ENCODE data around the gene VASP.

Gene VASP

DNA sequence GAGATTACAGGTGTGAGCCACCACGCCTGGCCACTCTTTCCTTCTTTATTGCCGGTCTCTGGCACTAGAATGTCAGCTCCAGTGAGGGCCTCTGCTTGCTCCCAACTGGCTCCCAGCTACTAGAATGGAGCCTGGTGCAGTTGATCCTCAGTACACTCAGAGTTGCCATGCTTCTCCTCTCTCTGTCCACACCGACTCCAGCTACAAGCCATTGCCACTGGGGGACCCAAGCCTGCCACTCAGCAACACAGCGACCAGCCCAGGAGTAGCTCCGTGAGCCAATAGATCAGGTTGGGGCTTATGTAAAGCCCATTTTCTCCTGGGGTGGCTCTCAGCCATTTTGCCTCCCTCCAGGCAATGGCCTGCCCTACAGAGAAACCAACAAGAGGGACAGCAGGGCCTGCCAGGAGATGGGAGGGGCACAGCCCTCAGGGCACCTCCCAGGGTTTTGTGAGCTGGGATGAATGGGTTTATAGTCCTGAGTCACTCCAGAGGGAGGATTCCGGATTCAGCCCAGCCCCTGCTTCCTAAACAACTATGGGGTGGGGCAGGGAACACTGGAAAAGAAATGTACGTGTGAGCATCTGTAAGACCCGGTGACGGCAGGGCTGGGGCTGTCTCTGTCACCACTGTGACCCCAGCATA lies 40.8 kb downstream of the VASP start:
- no peaks in the 10 kb centered on the region for H3K27me3 ChIP-seq (ENCODE audit: insufficient read depth, insufficient read length)
- H3K4me3 ChIP-seq (ENCODE audit: insufficient read length, low read depth): no peak overlapping the region
- H3K9me3 ChIP-seq (ENCODE audit: insufficient read depth, low read length): peaks cover 7% of the 10 kb centered on the region; the same call in 1 of the 2 replicates
- TF ChIP-seq SUZ12 (IDR thresholded peaks at IDR 0.05; ENCODE audit: extremely low read depth, insufficient read depth, insufficient read length) (no peak), YY1 (IDR thresholded peaks at IDR 0.05; ENCODE audit: insufficient read depth, insufficient read length) (peak; percentile 28), ZNF274 (IDR thresholded peaks at IDR 0.05; ENCODE audit: low read depth, low read length) (no peak)
- H3K36me3 ChIP-seq (ENCODE audit: insufficient read depth, insufficient read length, low read length): peaks cover 2% of the 10 kb centered on the region
- DNase-seq (ENCODE audit: low read depth, low spot score): no peak
- peaks cover 2% of the 10 kb centered on the region for H3K4me1 ChIP-seq (ENCODE audit: insufficient read depth, insufficient read length)
- no peak overlapping the region for H3K9ac ChIP-seq (ENCODE audit: insufficient read length, low read depth)

- Histone ChIP-seq H3K27me3 (ENCODE audit: insufficient read depth, insufficient read length) (no peaks in the 10 kb centered on the region), H3K4me1 (ENCODE audit: insufficient read depth, insufficient read length) (no peaks in the 10 kb centered on the region), H3K36me3 (ENCODE audit: insufficient read depth, insufficient read length, low read length) (peaks cover 8% of the 10 kb centered on the region), H3K9me3 (ENCODE audit: insufficient read depth, low read length) (peaks cover 1% of the 10 kb centered on the region; the same call in 1 of the 2 replicates), H3K4me3 (ENCODE audit: insufficient read length, low read depth) (no peak overlapping the region), H3K9ac (ENCODE audit: insufficient read length, low read depth) (no peak overlapping the region)
- no peak for DNase-seq (ENCODE audit: low read depth, low spot score)
- no peak for TF ChIP-seq YY1 (IDR thresholded peaks at IDR 0.05; ENCODE audit: insufficient read depth, insufficient read length)
These were observed 46.2 kb downstream of the VASP start for GRCh38 chr19:45553464-45553863.

DNA sequence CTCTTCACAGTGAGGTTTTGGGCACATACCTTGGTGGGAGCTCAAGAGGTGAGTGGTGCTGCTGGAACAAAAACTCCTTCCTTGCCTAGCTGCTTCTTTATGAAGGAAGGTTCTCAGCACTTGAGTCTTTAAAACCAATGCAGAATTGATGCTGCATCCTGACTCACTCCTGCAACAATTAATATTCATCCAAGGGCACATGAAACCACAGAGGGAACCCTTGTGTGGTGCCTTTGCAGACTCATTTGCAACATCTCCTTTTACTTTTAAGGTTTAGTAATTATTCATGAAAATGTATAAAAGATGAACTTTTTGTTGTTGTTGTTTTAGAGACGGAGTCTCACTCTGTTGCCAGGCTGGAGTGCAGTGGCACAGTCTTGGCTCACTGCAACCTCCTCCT lies 47.2 kb downstream of the VASP start:
- H3K27me3 ChIP-seq (ENCODE audit: insufficient read depth, insufficient read length): no peaks in the 10 kb centered on the region
- no peaks in the 10 kb centered on the region for H3K9me3 ChIP-seq (ENCODE audit: insufficient read depth, low read length)
- no peak for TF ChIP-seq ZNF274 (IDR thresholded peaks at IDR 0.05; ENCODE audit: low read depth, low read length)
- no peak for TF ChIP-seq YY1 (IDR thresholded peaks at IDR 0.05; ENCODE audit: insufficient read depth, insufficient read length)
- no peak for TF ChIP-seq SUZ12 (IDR thresholded peaks at IDR 0.05; ENCODE audit: extremely low read depth, insufficient read depth, insufficient read length)
- no peaks in the 10 kb centered on the region for H3K4me1 ChIP-seq (ENCODE audit: insufficient read depth, insufficient read length)
- H3K9ac ChIP-seq (ENCODE audit: insufficient read length, low read depth): no peak overlapping the region
- peaks cover 8% of the 10 kb centered on the region for H3K36me3 ChIP-seq (ENCODE audit: insufficient read depth, insufficient read length, low read length)
- no peak overlapping the region for H3K4me3 ChIP-seq (ENCODE audit: insufficient read length, low read depth)
- no peak for DNase-seq (ENCODE audit: low read depth, low spot score)

GRCh38 chr19:45556835-45557234 lies 49.6 kb downstream of the VASP start:
- no peak for DNase-seq (ENCODE audit: low read depth, low spot score)
- Histone ChIP-seq H3K27me3 (ENCODE audit: insufficient read depth, insufficient read length) (no peaks in the 10 kb centered on the region), H3K9me3 (ENCODE audit: insufficient read depth, low read length) (no peaks in the 10 kb centered on the region), H3K9ac (ENCODE audit: insufficient read length, low read depth) (no peak overlapping the region), H3K36me3 (ENCODE audit: insufficient read depth, insufficient read length, low read length) (peaks cover 8% of the 10 kb centered on the region), H3K4me1 (ENCODE audit: insufficient read depth, insufficient read length) (no peaks in the 10 kb centered on the region), H3K4me3 (ENCODE audit: insufficient read length, low read depth) (no peak overlapping the region)
- TF ChIP-seq SUZ12 (IDR thresholded peaks at IDR 0.05; ENCODE audit: extremely low read depth, insufficient read depth, insufficient read length) (no peak), ZNF274 (IDR thresholded peaks at IDR 0.05; ENCODE audit: low read depth, low read length) (no peak), YY1 (IDR thresholded peaks at IDR 0.05; ENCODE audit: insufficient read depth, insufficient read length) (no peak)

DNA sequence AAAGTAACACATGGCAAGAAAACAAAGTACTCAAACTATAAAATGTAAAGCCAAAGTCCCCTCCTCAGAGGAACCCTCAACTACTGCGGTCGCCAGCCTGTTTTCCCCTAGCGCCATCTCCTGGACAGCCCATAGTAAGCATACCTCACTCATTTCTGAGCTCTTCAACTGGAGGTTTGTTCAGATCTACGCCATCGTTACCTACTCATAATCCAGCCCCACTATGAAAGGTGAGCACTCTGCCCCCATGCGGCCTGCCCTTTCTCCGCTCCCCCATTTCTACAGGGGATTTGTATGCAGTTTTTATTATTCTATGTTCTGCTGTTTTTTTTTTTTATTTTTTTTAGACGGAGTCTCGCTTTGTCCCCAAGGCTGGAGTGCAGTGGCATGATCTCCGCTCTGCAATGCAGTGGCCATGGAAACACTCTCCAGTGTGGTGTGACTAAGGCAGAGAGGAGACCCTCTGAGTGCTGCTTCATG lies 51.2 kb downstream of the VASP start:
- peak; percentile 27 for DNase-seq (ENCODE audit: low read depth, low spot score)
- Histone ChIP-seq H3K36me3 (ENCODE audit: insufficient read depth, insufficient read length, low read length) (peaks cover 2% of the 10 kb centered on the region), H3K4me3 (ENCODE audit: insufficient read length, low read depth) (no peak overlapping the region), H3K4me1 (ENCODE audit: insufficient read depth, insufficient read length) (no peaks in the 10 kb centered on the region), H3K9me3 (ENCODE audit: insufficient read depth, low read length) (no peaks in the 10 kb centered on the region), H3K27me3 (ENCODE audit: insufficient read depth, insufficient read length) (no peaks in the 10 kb centered on the region), H3K9ac (ENCODE audit: insufficient read length, low read depth) (no peak overlapping the region)
- TF ChIP-seq SUZ12 (IDR thresholded peaks at IDR 0.05; ENCODE audit: extremely low read depth, insufficient read depth, insufficient read length): no peak
- TF ChIP-seq YY1 (IDR thresholded peaks at IDR 0.05; ENCODE audit: insufficient read depth, insufficient read length): no peak
- TF ChIP-seq ZNF274 (IDR thresholded peaks at IDR 0.05; ENCODE audit: low read depth, low read length): no peak

GRCh38 chr19:45560038-45560437 lies 52.8 kb downstream of the VASP start:
- Histone ChIP-seq H3K9ac (ENCODE audit: insufficient read length, low read depth) (peak overlapping the region; percentile 36), H3K4me3 (ENCODE audit: insufficient read length, low read depth) (no peak overlapping the region), H3K9me3 (ENCODE audit: insufficient read depth, low read length) (no peaks in the 10 kb centered on the region), H3K27me3 (ENCODE audit: insufficient read depth, insufficient read length) (no peaks in the 10 kb centered on the region), H3K36me3 (ENCODE audit: insufficient read depth, insufficient read length, low read length) (no peaks in the 10 kb centered on the region), H3K4me1 (ENCODE audit: insufficient read depth, insufficient read length) (peaks cover 3% of the 10 kb centered on the region)
- no peak for DNase-seq (ENCODE audit: low read depth, low spot score)
- no peak for TF ChIP-seq SUZ12 (IDR thresholded peaks at IDR 0.05; ENCODE audit: extremely low read depth, insufficient read depth, insufficient read length)
- no peak for TF ChIP-seq ZNF274 (IDR thresholded peaks at IDR 0.05; ENCODE audit: low read depth, low read length)
- TF ChIP-seq YY1 (IDR thresholded peaks at IDR 0.05; ENCODE audit: insufficient read depth, insufficient read length): no peak

DNA sequence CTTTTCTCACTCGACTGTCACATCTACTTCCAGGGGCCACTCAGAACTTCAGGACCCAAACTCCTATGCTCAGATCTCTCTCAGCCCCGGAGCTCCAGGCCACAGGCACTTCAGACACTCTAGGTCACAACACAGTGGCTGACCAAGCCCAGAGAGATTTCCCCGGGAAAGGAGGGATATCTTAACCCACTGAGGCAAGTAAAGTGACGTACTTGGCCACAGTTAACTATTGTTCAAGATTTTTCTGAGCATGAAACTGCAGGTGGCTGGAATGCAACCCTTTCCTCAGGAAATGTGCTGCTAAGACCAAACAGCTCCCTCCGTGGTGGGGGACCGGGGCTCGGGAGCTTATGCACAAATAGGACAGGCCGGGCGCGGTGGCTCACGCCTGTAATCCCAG lies 53.4 kb downstream of the VASP start:
- Histone ChIP-seq H3K4me3 (ENCODE audit: insufficient read length, low read depth) (no peak overlapping the region), H3K4me1 (ENCODE audit: insufficient read depth, insufficient read length) (peaks cover 3% of the 10 kb centered on the region), H3K9me3 (ENCODE audit: insufficient read depth, low read length) (no peaks in the 10 kb centered on the region), H3K36me3 (ENCODE audit: insufficient read depth, insufficient read length, low read length) (no peaks in the 10 kb centered on the region), H3K27me3 (ENCODE audit: insufficient read depth, insufficient read length) (no peaks in the 10 kb centered on the region), H3K9ac (ENCODE audit: insufficient read length, low read depth) (no peak overlapping the region)
- TF ChIP-seq SUZ12 (IDR thresholded peaks at IDR 0.05; ENCODE audit: extremely low read depth, insufficient read depth, insufficient read length) (no peak), YY1 (IDR thresholded peaks at IDR 0.05; ENCODE audit: insufficient read depth, insufficient read length) (no peak), ZNF274 (IDR thresholded peaks at IDR 0.05; ENCODE audit: low read depth, low read length) (no peak)
- no peak for DNase-seq (ENCODE audit: low read depth, low spot score)

Measured in NT2/D1 (cell line).